ENCODE results near the gene AP3D1.
A peak's percentile ranks its signal among the peaks of the same experiment; 100 is the strongest.

AP3D1 gene

GRCh38 chr19:2076526-2076944 is 74.8 kb downstream of the AP3D1 start:
- H3K9me3 Mint-ChIP-seq, result no peaks in the 10 kb centered on the region
- peaks cover 35% of the 10 kb centered on the region for H3K36me3 Mint-ChIP-seq (ENCODE audit: low read depth)
- H3K27me3 Mint-ChIP-seq (ENCODE audit: low read depth), result no peaks in the 10 kb centered on the region
- H3K27ac Mint-ChIP-seq, result no peak overlapping the region
- peaks cover 27% of the 10 kb centered on the region for H3K4me1 Mint-ChIP-seq (ENCODE audit: low read depth)
- H3K4me3 Mint-ChIP-seq, result no peak overlapping the region

- peaks cover 36% of the 10 kb centered on the region for H3K36me3 Mint-ChIP-seq (ENCODE audit: low read depth)
- H3K9me3 Mint-ChIP-seq, result no peaks in the 10 kb centered on the region
- H3K4me3 Mint-ChIP-seq, result no peak overlapping the region
- peaks cover 20% of the 10 kb centered on the region for H3K4me1 Mint-ChIP-seq (ENCODE audit: low read depth)
- H3K27me3 Mint-ChIP-seq (ENCODE audit: low read depth), result no peaks in the 10 kb centered on the region
- H3K27ac Mint-ChIP-seq, result peak overlapping the region; percentile 71
Measured at GRCh38 chr19:2072757-2073551, 78.4 kb downstream of the AP3D1 start.

GRCh38 chr19:2070986-2071673 is 80.2 kb downstream of the AP3D1 start:
- H3K9me3 Mint-ChIP-seq, result no peaks in the 10 kb centered on the region
- no peak overlapping the region for H3K27ac Mint-ChIP-seq
- H3K4me3 Mint-ChIP-seq, result no peak overlapping the region
- peaks cover 20% of the 10 kb centered on the region for H3K4me1 Mint-ChIP-seq (ENCODE audit: low read depth)
- H3K36me3 Mint-ChIP-seq (ENCODE audit: low read depth), result peaks cover 33% of the 10 kb centered on the region
- H3K27me3 Mint-ChIP-seq (ENCODE audit: low read depth), result no peaks in the 10 kb centered on the region

- H3K4me1 Mint-ChIP-seq (ENCODE audit: low read depth), result peaks cover 20% of the 10 kb centered on the region
- H3K36me3 Mint-ChIP-seq (ENCODE audit: low read depth), result peaks cover 33% of the 10 kb centered on the region
- H3K4me3 Mint-ChIP-seq, result no peak overlapping the region
- no peak overlapping the region for H3K27ac Mint-ChIP-seq
- no peaks in the 10 kb centered on the region for H3K9me3 Mint-ChIP-seq
- H3K27me3 Mint-ChIP-seq (ENCODE audit: low read depth), result no peaks in the 10 kb centered on the region
Measured at GRCh38 chr19:2070436-2070827, 80.9 kb downstream of the AP3D1 start.

GRCh38 chr19:2064788-2065524 is 86.4 kb downstream of the AP3D1 start:
- no peaks in the 10 kb centered on the region for H3K27me3 Mint-ChIP-seq (ENCODE audit: low read depth)
- no peaks in the 10 kb centered on the region for H3K9me3 Mint-ChIP-seq
- no peak overlapping the region for H3K4me3 Mint-ChIP-seq
- no peak overlapping the region for H3K27ac Mint-ChIP-seq
- H3K4me1 Mint-ChIP-seq (ENCODE audit: low read depth), result peaks cover 19% of the 10 kb centered on the region
- H3K36me3 Mint-ChIP-seq (ENCODE audit: low read depth), result peaks cover 7% of the 10 kb centered on the region

GRCh38 chr19:2064395-2064787 is 87.0 kb downstream of the AP3D1 start:
- peaks cover 16% of the 10 kb centered on the region for H3K4me1 Mint-ChIP-seq (ENCODE audit: low read depth)
- no peak overlapping the region for H3K27ac Mint-ChIP-seq
- H3K4me3 Mint-ChIP-seq, result no peak overlapping the region

GRCh38 chr19:2063824-2064223 is 87.5 kb downstream of the AP3D1 start:
- peaks cover 16% of the 10 kb centered on the region for H3K4me1 Mint-ChIP-seq (ENCODE audit: low read depth)
- H3K27me3 Mint-ChIP-seq (ENCODE audit: low read depth), result no peaks in the 10 kb centered on the region
- peaks cover 7% of the 10 kb centered on the region for H3K36me3 Mint-ChIP-seq (ENCODE audit: low read depth)
- H3K27ac Mint-ChIP-seq, result no peak overlapping the region
- H3K4me3 Mint-ChIP-seq, result no peak overlapping the region
- no peaks in the 10 kb centered on the region for H3K9me3 Mint-ChIP-seq

More at GRCh38 chr19:2064395-2064787, 87.0 kb downstream of the AP3D1 start:
- Mint-ChIP-seq H3K9me3 (no peaks in the 10 kb centered on the region), H3K36me3 (ENCODE audit: low read depth) (peaks cover 7% of the 10 kb centered on the region), H3K27me3 (ENCODE audit: low read depth) (no peaks in the 10 kb centered on the region)

GRCh38 chr19:2062770-2063169 is 88.6 kb downstream of the AP3D1 start:
- Mint-ChIP-seq H3K36me3 (ENCODE audit: low read depth) (peaks cover 2% of the 10 kb centered on the region), H3K27ac (peak overlapping the region; percentile 53), H3K4me1 (ENCODE audit: low read depth) (peaks cover 15% of the 10 kb centered on the region)

GRCh38 chr19:2062389-2062729 is 89.0 kb downstream of the AP3D1 start:
- Mint-ChIP-seq H3K27ac (peak overlapping the region; percentile 55), H3K9me3 (no peaks in the 10 kb centered on the region), H3K4me1 (ENCODE audit: low read depth) (peaks cover 15% of the 10 kb centered on the region), H3K27me3 (ENCODE audit: low read depth) (no peaks in the 10 kb centered on the region), H3K36me3 (ENCODE audit: low read depth) (peaks cover 2% of the 10 kb centered on the region), H3K4me3 (peak overlapping the region; percentile 83)

More at GRCh38 chr19:2062770-2063169, 88.6 kb downstream of the AP3D1 start:
- no peaks in the 10 kb centered on the region for H3K27me3 Mint-ChIP-seq (ENCODE audit: low read depth)
- no peaks in the 10 kb centered on the region for H3K9me3 Mint-ChIP-seq
- peak overlapping the region; percentile 83 for H3K4me3 Mint-ChIP-seq

GRCh38 chr19:2061495-2062388 is 89.6 kb downstream of the AP3D1 start:
- Mint-ChIP-seq H3K27ac (peak overlapping the region; percentile 85), H3K36me3 (ENCODE audit: low read depth) (peaks cover 2% of the 10 kb centered on the region), H3K9me3 (no peaks in the 10 kb centered on the region), H3K4me3 (peak overlapping the region; percentile 83), H3K4me1 (ENCODE audit: low read depth) (peaks cover 15% of the 10 kb centered on the region), H3K27me3 (ENCODE audit: low read depth) (no peaks in the 10 kb centered on the region)

- H3K36me3 Mint-ChIP-seq (ENCODE audit: low read depth), result peaks cover 2% of the 10 kb centered on the region
- H3K9me3 Mint-ChIP-seq, result no peaks in the 10 kb centered on the region
- no peaks in the 10 kb centered on the region for H3K27me3 Mint-ChIP-seq (ENCODE audit: low read depth)
- peaks cover 18% of the 10 kb centered on the region for H3K4me1 Mint-ChIP-seq (ENCODE audit: low read depth)
- peak overlapping the region; percentile 98 for H3K27ac Mint-ChIP-seq
- H3K4me3 Mint-ChIP-seq, result peak overlapping the region; percentile 92
Measured at GRCh38 chr19:2060884-2061494, 90.4 kb downstream of the AP3D1 start.

- Mint-ChIP-seq H3K9me3 (no peaks in the 10 kb centered on the region), H3K36me3 (ENCODE audit: low read depth) (no peaks in the 10 kb centered on the region), H3K27me3 (ENCODE audit: low read depth) (no peaks in the 10 kb centered on the region), H3K27ac (peak overlapping the region; percentile 98), H3K4me1 (ENCODE audit: low read depth) (peaks cover 24% of the 10 kb centered on the region), H3K4me3 (peak overlapping the region; percentile 92)
Measured at GRCh38 chr19:2059422-2060201, 91.8 kb downstream of the AP3D1 start.
